NCI-H1436 treated with DMSO at 0.1 percent for 48 hours (cell line): ENCODE measurements around the gene KCTD4.

Source experiments
- DNase-seq: peaks from one replicate; lab custom pipeline; 2025; lab: John Stamatoyannopoulos, UW

The KCTD4 gene

DNA sequence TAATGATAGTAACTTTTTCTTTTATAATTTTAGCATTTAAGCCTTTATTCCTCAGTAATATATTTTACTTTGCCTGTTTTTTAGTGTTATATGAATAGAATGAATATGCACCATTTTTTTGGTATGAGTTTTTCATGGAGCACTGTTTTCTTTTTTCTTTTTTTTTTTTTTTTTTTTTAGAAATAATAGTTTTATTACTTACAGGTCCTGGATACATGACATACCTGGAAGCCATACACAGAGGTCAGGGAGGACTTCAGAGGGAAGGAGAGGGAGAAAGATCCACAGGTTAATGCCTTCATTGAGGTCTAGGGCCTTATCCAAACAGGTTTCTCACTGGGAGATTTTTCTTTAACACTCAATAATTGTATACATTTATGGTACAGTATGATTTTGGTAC, 26.4 kb downstream of the KCTD4 start:
- no peak for DNase-seq

GRCh38 chr13:45168555-45168930, 32.3 kb downstream of the KCTD4 start:
- DNase-seq: no peak

DNA sequence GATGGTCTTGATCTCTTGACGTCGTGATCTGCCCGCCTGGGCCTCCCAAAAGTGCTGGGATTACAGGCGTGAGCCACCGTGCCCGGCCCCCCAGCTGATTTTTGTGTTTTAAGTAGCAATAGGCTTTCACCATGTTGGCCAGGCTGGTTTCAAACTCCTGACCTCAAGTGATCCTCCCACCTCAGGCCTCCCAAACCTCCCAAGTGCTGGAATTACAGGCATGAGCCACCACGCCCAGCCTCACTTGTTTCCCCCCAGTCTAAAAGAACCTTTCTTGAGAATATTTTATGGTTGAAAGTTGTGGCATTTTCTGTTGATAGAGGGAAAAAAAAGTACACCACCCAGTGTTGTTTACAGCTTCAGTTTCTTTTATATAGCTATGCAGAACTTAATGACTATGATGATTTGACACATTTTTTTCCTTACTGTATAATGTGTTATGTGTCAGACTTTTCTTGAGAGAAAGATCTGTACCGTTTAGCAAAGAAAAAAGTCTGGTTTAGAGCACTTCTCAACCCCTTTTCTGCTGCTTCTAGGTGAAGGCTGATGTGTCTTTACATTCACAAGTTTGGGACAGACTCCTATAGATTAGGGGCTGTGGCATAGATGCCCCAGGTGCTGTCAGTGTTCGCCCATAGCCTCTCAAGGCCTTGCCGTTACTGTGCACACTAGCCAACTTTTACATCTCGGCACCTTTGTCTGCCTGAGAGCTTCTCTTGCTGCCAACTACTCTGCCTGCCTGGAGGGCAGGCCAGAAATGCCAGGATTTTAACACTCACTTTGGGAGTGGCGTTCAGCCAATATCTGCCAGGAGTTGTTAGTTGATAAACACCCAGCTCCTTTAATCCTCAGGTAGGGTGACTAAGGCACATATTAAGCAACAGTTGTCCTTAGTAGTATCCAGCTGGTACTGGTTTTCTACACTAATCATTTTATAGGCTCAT, 33.0 kb downstream of the KCTD4 start:
- no peak for DNase-seq

GRCh38 chr13:45166858-45167257, 34.0 kb downstream of the KCTD4 start:
- DNase-seq: no peak

DNA sequence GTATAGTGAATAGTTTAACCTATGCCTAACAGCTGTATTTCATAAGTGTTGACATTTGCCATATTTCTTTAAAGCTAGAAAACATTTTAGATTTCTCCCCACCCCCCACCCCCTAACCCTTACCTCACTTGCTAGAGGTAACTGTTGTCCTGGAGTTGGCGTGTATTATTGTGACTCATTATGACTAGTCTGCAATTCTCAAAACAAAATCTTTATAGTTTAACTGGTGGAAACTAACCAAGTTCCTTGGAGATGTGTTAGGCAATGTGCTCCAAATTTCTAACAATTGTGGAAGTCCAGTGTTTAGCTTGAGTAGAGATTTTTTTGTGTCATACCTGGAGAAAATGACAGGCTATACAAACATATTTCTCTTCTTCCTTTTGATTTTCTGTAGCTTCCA, 38.0 kb downstream of the KCTD4 start:
- no peak for DNase-seq

GRCh38 chr13:45162194-45162593, 38.7 kb downstream of the KCTD4 start:
- no peak for DNase-seq

- DNase-seq: no peak
These were observed 44.1 kb downstream of the KCTD4 start for GRCh38 chr13:45156565-45157361.

DNA sequence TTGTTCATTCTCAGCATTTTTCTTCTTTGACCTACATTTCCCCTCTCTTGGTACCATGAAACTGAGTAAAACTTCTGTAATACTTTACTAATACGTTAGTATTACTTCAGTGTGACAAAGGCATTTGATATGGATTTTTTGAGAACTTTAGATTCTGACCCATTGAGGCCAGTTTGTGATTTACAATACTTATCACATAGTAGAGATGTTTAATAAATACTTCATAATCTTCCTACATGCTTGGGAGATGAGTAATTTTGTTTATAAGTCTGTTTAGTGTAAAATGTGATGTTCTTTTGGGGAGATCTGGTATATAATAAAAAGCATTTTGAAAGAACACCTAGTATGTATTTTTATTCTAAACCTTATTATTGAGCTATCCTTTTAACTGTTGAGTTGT, 50.9 kb downstream of the KCTD4 start:
- DNase-seq: no peak

- no peak for DNase-seq
These were observed 57.5 kb downstream of the KCTD4 start for GRCh38 chr13:45143346-45143751.
